ENCODE results near the gene VCPKMT.
A peak's percentile ranks its signal among the peaks of the same experiment; 100 is the strongest.

Gene VCPKMT

GRCh38 chr14:50116181-50116956 lies at the start of gene VCPKMT:
TSS of gene VCPKMT (minus strand) at chr14:50116572. CDS start at chr14:50116552, 20 bp downstream.
- H3K4me3 ChIP-seq (replicated peaks in 1 of 2; ENCODE audit: low read depth in 2 of 2, low read length in 2 of 2): peak within 1 kb of the TSS; percentile 85 to 93
- TF ChIP-seq CTCF (IDR thresholded peaks at IDR 0.05; ENCODE audit: low read depth, low read length): no peak
- DNase-seq (ENCODE audit: low read depth in 2 of 2): peak; percentile 91 to 94

GRCh38 chr14:50156111-50156510 lies 39.7 kb upstream of the VCPKMT start:
- no peak for TF ChIP-seq CTCF (IDR thresholded peaks at IDR 0.05; ENCODE audit: low read depth, low read length)
- no peak for DNase-seq (ENCODE audit: low read depth in 2 of 2)
- no peak overlapping the region for H3K4me3 ChIP-seq (replicated peaks in 1 of 2; ENCODE audit: low read depth in 2 of 2, low read length in 2 of 2)

- no peak for TF ChIP-seq CTCF (IDR thresholded peaks at IDR 0.05; ENCODE audit: low read depth, low read length)
- H3K4me3 ChIP-seq (replicated peaks in 1 of 2; ENCODE audit: low read depth in 2 of 2, low read length in 2 of 2): no peak overlapping the region
- no peak for DNase-seq (ENCODE audit: low read depth in 2 of 2)
Measured at GRCh38 chr14:50148799-50149198, 32.4 kb upstream of the VCPKMT start.

DNA sequence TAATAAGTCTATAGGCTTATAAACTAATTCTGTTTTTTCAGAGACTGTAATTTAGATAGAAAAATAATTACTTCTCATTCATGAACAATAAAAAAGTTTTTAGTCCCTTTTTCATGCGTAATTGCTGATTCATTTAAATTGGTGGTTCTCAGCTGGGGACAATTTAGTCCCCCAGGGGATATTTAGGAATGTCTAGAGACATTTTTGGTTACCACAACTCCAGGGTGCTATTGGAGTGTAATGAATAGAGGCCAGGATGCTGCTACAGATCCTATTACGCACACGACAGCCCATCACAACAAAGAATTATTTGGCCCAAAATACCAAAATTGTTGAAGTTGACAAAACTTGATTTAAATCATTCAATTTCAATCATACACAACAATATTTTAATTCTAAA lies 22.8 kb upstream of the VCPKMT start:
- no peak for TF ChIP-seq CTCF (IDR thresholded peaks at IDR 0.05; ENCODE audit: low read depth, low read length)
- peak; percentile 33 to 76 for DNase-seq (ENCODE audit: low read depth in 2 of 2)
- H3K4me3 ChIP-seq (replicated peaks in 1 of 2; ENCODE audit: low read depth in 2 of 2, low read length in 2 of 2): no peak overlapping the region

- H3K4me3 ChIP-seq (replicated peaks in 1 of 2; ENCODE audit: low read depth in 2 of 2, low read length in 2 of 2): no peak overlapping the region
- no peak for DNase-seq (ENCODE audit: low read depth in 2 of 2)
- no peak for TF ChIP-seq CTCF (IDR thresholded peaks at IDR 0.05; ENCODE audit: low read depth, low read length)
Measured at GRCh38 chr14:50127802-50128201, 11.4 kb upstream of the VCPKMT start.

- no peak overlapping the region for H3K4me3 ChIP-seq (replicated peaks in 1 of 2; ENCODE audit: low read depth in 2 of 2, low read length in 2 of 2)
- no peak for DNase-seq (ENCODE audit: low read depth in 2 of 2)
- no peak for TF ChIP-seq CTCF (IDR thresholded peaks at IDR 0.05; ENCODE audit: low read depth, low read length)
Measured at GRCh38 chr14:50123062-50123461, 6.7 kb upstream of the VCPKMT start.

- H3K4me3 ChIP-seq (replicated peaks in 1 of 2; ENCODE audit: low read depth in 2 of 2, low read length in 2 of 2): no peak overlapping the region
- no peak for DNase-seq (ENCODE audit: low read depth in 2 of 2)
- TF ChIP-seq CTCF (IDR thresholded peaks at IDR 0.05; ENCODE audit: low read depth, low read length): no peak
Measured at GRCh38 chr14:50122291-50122690, 5.9 kb upstream of the VCPKMT start.

All from cardiac fibroblast (primary cell).